GM21528 (cell line): ENCODE data around the gene HDAC9.

Experiments used
- ATAC-seq: cut with Tn5 transposase; IDR thresholded peaks from one replicate; pipeline ENCODE4 v1.9.1; 2021; ENCODE audit warnings: mild to moderate bottlenecking, moderate library complexity; ENCODE audit not compliant: unreplicated experiment, low FRiP score

Gene HDAC9

GRCh38 chr7:18495412-18496340 is at the start of gene HDAC9:
Gene HDAC9 (plus strand): TSS chr7:18495749. CDS start chr7:18496303, 554 bp downstream.
- peak; percentile 91 for ATAC-seq

GRCh38 chr7:18445916-18446520 is 49.5 kb upstream of the HDAC9 start:
- no peak for ATAC-seq

GRCh38 chr7:18450019-18450418 is 45.5 kb upstream of the HDAC9 start:
- no peak for ATAC-seq

GRCh38 chr7:18455606-18456005 is 39.9 kb upstream of the HDAC9 start:
- ATAC-seq: no peak

GRCh38 chr7:18457832-18458231 is 37.7 kb upstream of the HDAC9 start:
- no peak for ATAC-seq

GRCh38 chr7:18458830-18459229 is 36.7 kb upstream of the HDAC9 start:
- no peak for ATAC-seq

- no peak for ATAC-seq
Measured at GRCh38 chr7:18459484-18460245, 35.9 kb upstream of the HDAC9 start.

GRCh38 chr7:18461785-18462467 is 33.6 kb upstream of the HDAC9 start:
- no peak for ATAC-seq

GRCh38 chr7:18464830-18465229 is 30.7 kb upstream of the HDAC9 start:
- no peak for ATAC-seq

GRCh38 chr7:18467011-18467410 is 28.5 kb upstream of the HDAC9 start:
- no peak for ATAC-seq

GRCh38 chr7:18468795-18469194 is 26.8 kb upstream of the HDAC9 start:
- ATAC-seq: no peak

GRCh38 chr7:18469316-18469715 is 26.2 kb upstream of the HDAC9 start:
- no peak for ATAC-seq

GRCh38 chr7:18471476-18472160 is 23.9 kb upstream of the HDAC9 start:
- no peak for ATAC-seq

GRCh38 chr7:18472161-18472483 is 23.4 kb upstream of the HDAC9 start:
- no peak for ATAC-seq

GRCh38 chr7:18473119-18473518 is 22.4 kb upstream of the HDAC9 start:
- no peak for ATAC-seq

GRCh38 chr7:18474944-18475343 is 20.6 kb upstream of the HDAC9 start:
- ATAC-seq: no peak

GRCh38 chr7:18475488-18475887 is 20.1 kb upstream of the HDAC9 start:
- ATAC-seq: no peak

- ATAC-seq: no peak
Measured at GRCh38 chr7:18481776-18482175, 13.8 kb upstream of the HDAC9 start.

GRCh38 chr7:18488049-18488448 is 7.5 kb upstream of the HDAC9 start:
- ATAC-seq: no peak

GRCh38 chr7:18489624-18490023 is 5.9 kb upstream of the HDAC9 start:
- no peak for ATAC-seq
